Subcutaneous adipose tissue (tissue), 4 donors: ENCODE results near the gene SUMF1. TPM values are rescaled to one million over a fixed set of nuclear protein-coding genes. Genes with fewer than 3 reads are reported as not detected.

Source experiments
- total RNA-seq, 4 donors: library from RNA; depleted of rRNA; stranded (reverse); fragments of >200 nt; gene quantifications; one replicate each; pipeline ENCODE4 v1.1.0, GENCODE V29; 2016
- TF ChIP-seq, protein P1 (sequence below): fragments of 450-650 bp; IDR thresholded peaks from one replicate; pipeline ENCODE4 v1.5.1; 2016; ENCODE audit warnings: low read depth, mild to moderate bottlenecking, control low read depth, antibody characterized with exemption, moderate library complexity

The SUMF1 gene
- total RNA-seq, 4 donors from 2014 or later = 44.3 to 102 (median 68.5) TPM

DNA sequence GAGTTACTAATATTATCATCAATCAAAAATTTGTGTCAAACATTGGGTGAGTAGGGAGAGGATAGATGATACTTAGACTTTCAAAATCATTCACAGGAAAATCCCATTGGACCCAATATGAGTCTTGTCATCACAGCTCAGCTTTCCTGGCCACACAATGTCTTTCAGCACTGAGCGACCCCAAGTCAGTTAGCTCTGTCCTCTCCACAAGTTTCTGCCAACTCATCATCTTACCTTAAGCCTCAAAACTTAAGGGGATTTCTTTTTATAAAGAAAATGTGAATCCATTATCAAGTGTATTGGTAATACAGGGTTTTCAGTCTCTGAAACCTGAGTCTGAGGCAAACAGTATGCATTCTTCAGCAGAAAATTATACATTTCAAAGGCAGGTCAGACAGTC is 55.8 kb downstream of the SUMF1 start:
- TF ChIP-seq, protein P1, sequence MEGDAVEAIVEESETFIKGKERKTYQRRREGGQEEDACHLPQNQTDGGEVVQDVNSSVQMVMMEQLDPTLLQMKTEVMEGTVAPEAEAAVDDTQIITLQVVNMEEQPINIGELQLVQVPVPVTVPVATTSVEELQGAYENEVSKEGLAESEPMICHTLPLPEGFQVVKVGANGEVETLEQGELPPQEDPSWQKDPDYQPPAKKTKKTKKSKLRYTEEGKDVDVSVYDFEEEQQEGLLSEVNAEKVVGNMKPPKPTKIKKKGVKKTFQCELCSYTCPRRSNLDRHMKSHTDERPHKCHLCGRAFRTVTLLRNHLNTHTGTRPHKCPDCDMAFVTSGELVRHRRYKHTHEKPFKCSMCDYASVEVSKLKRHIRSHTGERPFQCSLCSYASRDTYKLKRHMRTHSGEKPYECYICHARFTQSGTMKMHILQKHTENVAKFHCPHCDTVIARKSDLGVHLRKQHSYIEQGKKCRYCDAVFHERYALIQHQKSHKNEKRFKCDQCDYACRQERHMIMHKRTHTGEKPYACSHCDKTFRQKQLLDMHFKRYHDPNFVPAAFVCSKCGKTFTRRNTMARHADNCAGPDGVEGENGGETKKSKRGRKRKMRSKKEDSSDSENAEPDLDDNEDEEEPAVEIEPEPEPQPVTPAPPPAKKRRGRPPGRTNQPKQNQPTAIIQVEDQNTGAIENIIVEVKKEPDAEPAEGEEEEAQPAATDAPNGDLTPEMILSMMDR = no peak

DNA sequence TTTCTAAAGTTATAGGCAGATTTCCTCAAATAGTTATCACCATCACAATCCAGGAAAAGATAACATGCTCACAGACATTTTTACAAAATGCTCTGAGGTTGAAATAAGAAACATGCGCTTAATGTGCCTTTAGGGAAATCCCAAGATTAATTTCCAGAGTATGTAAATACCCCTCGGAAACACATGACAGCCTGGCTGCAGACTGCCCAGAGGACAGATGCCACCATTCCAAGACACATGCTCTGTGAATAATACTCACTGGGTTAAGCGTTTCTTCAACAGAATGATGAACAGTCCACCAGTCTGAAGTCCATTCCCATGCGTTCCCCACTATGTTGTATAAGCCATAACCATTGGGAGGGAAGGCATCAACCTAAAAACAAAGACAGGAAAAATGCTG is 56.5 kb downstream of the SUMF1 start:
- TF ChIP-seq, protein P1 = no peak

DNA sequence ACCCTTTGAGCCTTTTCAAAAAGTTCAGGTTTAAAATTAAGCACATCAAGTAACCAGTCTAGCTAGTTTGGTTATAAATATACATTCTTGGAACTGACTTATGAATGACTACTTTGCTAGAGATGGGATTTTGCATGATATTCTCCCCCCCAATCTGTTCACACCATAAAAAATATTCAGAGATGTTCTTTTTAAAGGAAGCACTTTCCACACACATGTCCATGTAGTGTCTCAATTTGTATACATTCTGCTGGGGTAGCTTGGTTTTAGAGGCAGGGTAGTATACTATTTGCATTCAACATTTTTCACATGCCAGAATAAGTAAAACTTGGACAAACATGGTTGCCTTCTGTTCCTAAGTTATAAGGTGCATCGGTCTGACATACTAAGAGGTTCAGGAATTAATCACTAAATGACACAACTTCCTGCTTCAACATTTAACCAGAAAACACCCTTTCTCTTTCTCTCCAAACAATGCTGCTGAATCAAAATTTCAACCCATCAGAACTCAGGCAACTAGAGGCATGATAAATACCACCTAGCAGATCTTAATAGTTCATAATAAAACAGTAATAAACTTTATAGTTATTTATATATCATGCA is 57.0 kb downstream of the SUMF1 start:
- TF ChIP-seq, protein P1 = no peak

DNA sequence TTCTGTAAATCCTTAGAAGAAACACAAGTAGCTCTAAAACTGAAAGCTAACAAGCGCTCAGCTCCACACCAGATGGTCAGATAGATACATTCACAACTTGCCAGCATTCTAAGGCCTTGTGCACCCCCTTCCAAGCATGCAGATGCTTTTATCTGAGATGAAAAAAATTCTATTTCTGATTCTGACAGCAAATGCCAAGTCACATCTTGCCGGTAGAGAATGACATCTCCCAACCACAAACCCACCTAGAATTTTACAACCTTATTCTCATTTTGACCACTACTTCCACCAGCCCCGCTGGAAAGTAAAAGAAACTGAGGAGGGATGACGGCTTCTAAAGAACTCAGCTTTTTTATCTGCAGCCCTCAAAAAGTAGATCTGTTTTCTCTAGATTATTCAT is 57.7 kb downstream of the SUMF1 start:
- TF ChIP-seq, protein P1 = no peak

- TF ChIP-seq, protein P1 = no peak
These were observed 58.1 kb downstream of the SUMF1 start for GRCh38 chr3:4408958-4409357.

- TF ChIP-seq, protein P1 = no peak
These were observed 59.1 kb downstream of the SUMF1 start for GRCh38 chr3:4407941-4408340.

DNA sequence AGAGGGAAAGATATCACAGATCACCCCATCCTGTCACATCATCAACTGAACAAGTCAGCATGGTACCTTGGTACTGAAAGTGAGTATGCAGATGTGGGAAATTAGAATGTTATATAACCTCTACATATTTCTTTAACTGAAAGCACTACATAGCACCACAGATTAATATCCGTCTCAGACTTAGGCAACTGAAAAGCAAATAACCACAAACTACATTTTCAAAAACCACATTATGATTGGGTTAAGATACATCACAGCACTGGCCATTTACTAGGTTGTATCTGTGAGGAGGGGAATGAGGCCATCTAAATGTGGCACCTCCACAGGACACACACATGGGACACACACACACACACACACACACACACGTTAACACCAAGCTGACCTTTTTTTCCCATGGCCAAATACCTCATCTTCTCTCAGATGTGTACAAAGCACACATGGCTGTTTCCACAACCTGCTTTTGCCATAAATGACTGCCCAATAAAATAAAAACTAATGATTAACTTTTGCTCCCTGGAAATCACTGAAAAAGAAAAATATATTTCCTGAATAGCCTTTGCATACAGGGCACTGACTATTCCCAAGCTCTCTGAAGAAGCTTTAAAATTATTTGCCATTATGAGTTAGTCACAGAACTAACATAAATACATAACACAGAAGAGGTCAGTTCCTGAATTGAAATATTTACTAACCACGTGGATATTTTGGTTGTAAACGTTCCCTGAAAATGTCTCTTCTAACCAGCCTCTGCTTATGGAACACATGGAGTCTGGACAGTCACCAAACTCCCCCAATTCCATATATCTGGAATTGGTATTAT is 60.1 kb downstream of the SUMF1 start:
- TF ChIP-seq, protein P1 = no peak
